CD14-positive monocyte (primary cell): ENCODE data around the gene PAPPA. TPM values are rescaled to one million over a fixed set of nuclear protein-coding genes. Genes with fewer than 3 reads are reported as not detected.

Experiments
- DNase-seq, 3 donors: peaks; one replicate each; pipeline ENCODE4 v3.0.0-alpha.2; 2011 to 2022
- H2AFZ ChIP-seq: 2 replicates; pipeline ENCODE4 v1.6.0; 2012; ENCODE audit warnings: mild to moderate bottlenecking, low read depth, low read length, inconsistent platforms; ENCODE audit not compliant: insufficient read depth, poor library complexity, severe bottlenecking
- H3K27ac ChIP-seq, 2 donors: 1 replicate in 1 of 2; 2 replicates in 1 of 2; pipeline ENCODE4 v1.5.1; 2012 to 2013; ENCODE audit warnings: low read length in 2 of 2, control low read depth in 1 of 2, inconsistent platforms in 1 of 2, low read depth in 1 of 2, mild to moderate bottlenecking in 1 of 2
- H3K27me3 ChIP-seq, 2 donors: one replicate each; pipeline versions ENCODE4 v1.6.0 to v1.6.1; 2011 to 2013; ENCODE audit warnings: low read length in 2 of 2; ENCODE audit not compliant: control insufficient read depth in 2 of 2, insufficient read depth in 2 of 2
- H3K36me3 ChIP-seq, 2 donors: replicated peaks in 1 of 2; 1 replicate in 1 of 2; 2 replicates in 1 of 2; pipeline versions ENCODE4 v1.5.1 to v1.6.1; 2012 to 2013; ENCODE audit warnings: low read length in 2 of 2, control low read depth in 1 of 2, inconsistent platforms in 1 of 2, mild to moderate bottlenecking in 1 of 2; ENCODE audit not compliant: insufficient read depth in 2 of 2, control insufficient read depth in 1 of 2
- H3K4me1 ChIP-seq, 2 donors: 1 replicate in 1 of 2; 2 replicates in 1 of 2; pipeline versions ENCODE4 v1.5.1 to v1.6.1; 2012 to 2013; ENCODE audit warnings: low read length in 2 of 2, control low read depth in 1 of 2, inconsistent platforms in 1 of 2, mild to moderate bottlenecking in 1 of 2, moderate library complexity in 1 of 2; ENCODE audit not compliant: insufficient read depth in 2 of 2, control insufficient read depth in 1 of 2
- H3K4me2 ChIP-seq: replicated peaks from 2 replicates; pipeline ENCODE3; 2012; ENCODE audit warnings: low read length, moderate library complexity, mild to moderate bottlenecking; ENCODE audit not compliant: poor library complexity, severe bottlenecking; ENCODE audit errors: extremely low read depth
- H3K4me3 ChIP-seq, 3 experiments: fragments of 200-600 bp in 1 of 3; sonication (generic) in 1 of 3; replicated peaks in 1 of 3; 1 replicate in 2 of 3; 2 replicates in 1 of 3; pipeline ENCODE4 v1.5.1; 2011 to 2013; ENCODE audit warnings: low read length in 3 of 3, mild to moderate bottlenecking in 3 of 3, control low read depth in 2 of 3, low read depth in 2 of 3, inconsistent platforms in 1 of 3, moderate library complexity in 1 of 3
- H3K79me2 ChIP-seq: 2 replicates; pipeline ENCODE4 v1.6.0; 2012; ENCODE audit warnings: mild to moderate bottlenecking, control low read depth, inconsistent platforms, low read length, moderate library complexity; ENCODE audit not compliant: insufficient read depth
- H3K9ac ChIP-seq: 2 replicates; pipeline ENCODE4 v1.6.0; 2017; ENCODE audit warnings: low read length, mild to moderate bottlenecking; ENCODE audit not compliant: insufficient read depth, poor library complexity, severe bottlenecking
- H3K9me3 ChIP-seq, 2 donors: replicated peaks in 1 of 2; 1 replicate in 1 of 2; 2 replicates in 1 of 2; pipeline versions ENCODE4 v1.5.1 to v1.6.1; 2012 to 2013; ENCODE audit warnings: low read length in 2 of 2, control low read depth in 1 of 2; ENCODE audit not compliant: control insufficient read depth in 1 of 2, insufficient read depth in 1 of 2
- H4K20me1 ChIP-seq: 2 replicates; pipeline ENCODE4 v1.6.0; 2012; ENCODE audit warnings: mild to moderate bottlenecking, low read length, control low read depth, moderate library complexity; ENCODE audit not compliant: insufficient read depth
- H3K27ac Mint-ChIP-seq, 7 donors: one replicate each; pipeline ENCODE4 v1.8.0; 2020; ENCODE audit warnings: mild to moderate bottlenecking in 7 of 7, mixed read lengths in 7 of 7, moderate library complexity in 6 of 7, inconsistent platforms in 2 of 7
- H3K27me3 Mint-ChIP-seq, 3 donors: one replicate each; pipeline ENCODE4 v1.8.0; 2021 to 2022; ENCODE audit warnings: low read depth in 3 of 3, mild to moderate bottlenecking in 3 of 3, mixed read lengths in 3 of 3, moderate library complexity in 3 of 3, inconsistent platforms in 1 of 3
- H3K36me3 Mint-ChIP-seq, 2 donors: one replicate each; pipeline ENCODE4 v1.8.0; 2020; ENCODE audit warnings: mixed read lengths in 2 of 2, inconsistent platforms in 1 of 2, mild to moderate bottlenecking in 1 of 2
- H3K4me1 Mint-ChIP-seq: one replicate; pipeline ENCODE4 v1.8.0; 2020; ENCODE audit warnings: mild to moderate bottlenecking, mixed read lengths
- H3K4me3 Mint-ChIP-seq, 2 donors: one replicate each; pipeline ENCODE4 v1.8.0; 2020; ENCODE audit warnings: mild to moderate bottlenecking in 2 of 2, mixed read lengths in 2 of 2, moderate library complexity in 1 of 2
- H3K9me3 Mint-ChIP-seq, 7 donors: one replicate each; pipeline ENCODE4 v1.8.0; 2020 to 2022; ENCODE audit warnings: mixed read lengths in 7 of 7, mild to moderate bottlenecking in 6 of 7, moderate library complexity in 6 of 7, inconsistent platforms in 2 of 7
- WGBS: methylation state at CpG from one replicate; pipeline ENCODE4 v1.1.5; 2013; ENCODE audit warnings: missing lambda C conversion rate; ENCODE audit not compliant: insufficient coverage; 5-methylcytosine and 5-hydroxymethylcytosine counted together
- intact Hi-C, 2 donors: fragments of 100-400 bp; cut with micrococcal nuclease; formaldehyde crosslinking; loops; one replicate each; pipeline versions ENCODE4 v1.15.0 to v1.15.1; 2023
- polyA plus RNA-seq, 3 donors: library from polyadenylated mRNA; depleted of rRNA in 1 of 3; unstranded in 2 of 3; stranded (reverse) in 1 of 3; fragments of 300-500 nt in 2 of 3; fragments of >200 nt in 1 of 3; fragmentation: Illumina TruSeq in 2 of 3; gene quantifications; 1 replicate in 2 of 3; 2 replicates in 1 of 3; pipeline ENCODE4 v1.2.3, GENCODE V29; 2012 to 2021
- TF ChIP-seq, protein P1 (sequence below): fragments of 200-600 bp; IDR thresholded peaks from one replicate; pipeline ENCODE4 v1.8.0; 2022; ENCODE audit warnings: antibody characterized with exemption, mild to moderate bottlenecking

Gene PAPPA
- polyA plus RNA-seq, 3 donors: not detected

DNA sequence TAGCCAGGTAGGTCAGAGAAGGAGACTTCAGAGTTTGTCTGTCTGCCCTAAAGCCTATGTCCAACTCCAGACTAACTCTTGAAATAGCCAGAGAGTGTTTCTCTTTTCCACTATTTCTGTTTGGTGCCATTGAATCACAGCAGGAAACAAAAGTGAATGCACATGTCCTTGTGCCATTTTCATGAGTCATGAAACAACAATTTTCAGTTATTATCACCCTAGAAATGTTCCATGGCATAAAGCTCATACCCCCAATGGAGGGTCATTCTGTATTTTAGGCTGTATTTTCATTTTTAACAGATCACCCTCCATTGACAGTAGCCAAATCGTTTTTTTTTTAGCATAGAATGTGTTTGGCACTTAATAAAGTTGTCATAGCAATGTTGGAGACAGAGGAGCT, 124.7 kb downstream of the PAPPA start:
- WGBS: no CpG with 5 or more reads among the region's 1 CpG
- Mint-ChIP-seq H3K27me3 (peaks cover 0 to 5% (median 1%) of the 10 kb centered on the region in 3 donors), H3K4me3 (no peak overlapping the region), H3K36me3 (no peaks in the 10 kb centered on the region), H3K4me1 (no peaks in the 10 kb centered on the region), H3K9me3 (peaks cover 0 to 4% (median 1%) of the 10 kb centered on the region in 7 donors), H3K27ac (no peak overlapping the region)
- Histone ChIP-seq H3K9ac (no peak overlapping the region), H3K4me2 (no peak overlapping the region), H3K27me3 (no peaks in the 10 kb centered on the region), H4K20me1 (no peaks in the 10 kb centered on the region), H3K36me3 (no peaks in the 10 kb centered on the region), H3K79me2 (no peaks in the 10 kb centered on the region), H3K9me3 (no peaks in the 10 kb centered on the region), H3K27ac (no peak overlapping the region), H2AFZ (no peak overlapping the region), H3K4me3 (no peak overlapping the region), H3K4me1 (no peaks in the 10 kb centered on the region)
- DNase-seq: no peak
- intact Hi-C loops: no loop called here
- TF ChIP-seq, protein P1, sequence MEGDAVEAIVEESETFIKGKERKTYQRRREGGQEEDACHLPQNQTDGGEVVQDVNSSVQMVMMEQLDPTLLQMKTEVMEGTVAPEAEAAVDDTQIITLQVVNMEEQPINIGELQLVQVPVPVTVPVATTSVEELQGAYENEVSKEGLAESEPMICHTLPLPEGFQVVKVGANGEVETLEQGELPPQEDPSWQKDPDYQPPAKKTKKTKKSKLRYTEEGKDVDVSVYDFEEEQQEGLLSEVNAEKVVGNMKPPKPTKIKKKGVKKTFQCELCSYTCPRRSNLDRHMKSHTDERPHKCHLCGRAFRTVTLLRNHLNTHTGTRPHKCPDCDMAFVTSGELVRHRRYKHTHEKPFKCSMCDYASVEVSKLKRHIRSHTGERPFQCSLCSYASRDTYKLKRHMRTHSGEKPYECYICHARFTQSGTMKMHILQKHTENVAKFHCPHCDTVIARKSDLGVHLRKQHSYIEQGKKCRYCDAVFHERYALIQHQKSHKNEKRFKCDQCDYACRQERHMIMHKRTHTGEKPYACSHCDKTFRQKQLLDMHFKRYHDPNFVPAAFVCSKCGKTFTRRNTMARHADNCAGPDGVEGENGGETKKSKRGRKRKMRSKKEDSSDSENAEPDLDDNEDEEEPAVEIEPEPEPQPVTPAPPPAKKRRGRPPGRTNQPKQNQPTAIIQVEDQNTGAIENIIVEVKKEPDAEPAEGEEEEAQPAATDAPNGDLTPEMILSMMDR: no peak

DNA sequence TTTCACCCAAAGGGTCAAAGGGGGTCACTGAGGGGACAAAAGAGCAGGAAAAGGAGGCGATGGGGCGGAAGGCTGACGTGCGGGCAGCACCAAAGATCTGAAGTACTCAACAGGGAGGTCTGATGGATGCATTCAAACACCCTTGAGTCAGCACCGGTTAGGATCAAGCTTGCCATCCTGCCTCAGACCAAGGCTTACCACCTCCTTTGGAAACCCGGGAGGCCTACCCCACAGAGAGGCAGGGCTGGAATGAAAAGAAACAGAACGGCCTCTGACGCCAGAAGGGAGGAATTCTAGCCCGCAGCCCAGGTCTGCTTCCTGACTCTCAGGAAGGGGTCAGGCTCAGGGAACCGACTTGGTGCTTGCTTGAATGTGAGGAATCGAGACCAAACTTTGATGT, 125.6 kb downstream of the PAPPA start:
- no peak overlapping the region for H2AFZ ChIP-seq
- no peaks in the 10 kb centered on the region for H3K9me3 ChIP-seq
- no peaks in the 10 kb centered on the region for H3K36me3 ChIP-seq
- intact Hi-C loops: no loop called here
- H3K27ac ChIP-seq: no peak overlapping the region
- H3K9ac ChIP-seq: no peak overlapping the region
- H3K79me2 ChIP-seq: no peaks in the 10 kb centered on the region
- no peaks in the 10 kb centered on the region for H3K4me1 ChIP-seq
- Mint-ChIP-seq H3K27me3 (peaks cover 0 to 5% (median 1%) of the 10 kb centered on the region in 3 donors), H3K27ac (no peak overlapping the region), H3K4me1 (no peaks in the 10 kb centered on the region), H3K4me3 (no peak overlapping the region), H3K9me3 (peaks cover 0 to 4% (median 1%) of the 10 kb centered on the region in 7 donors), H3K36me3 (no peaks in the 10 kb centered on the region)
- DNase-seq: no peak
- WGBS: 49% methylated on average over 11 of the region's 11 CpGs
- H3K4me2 ChIP-seq: no peak overlapping the region
- H4K20me1 ChIP-seq: no peaks in the 10 kb centered on the region
- no peaks in the 10 kb centered on the region for H3K27me3 ChIP-seq
- H3K4me3 ChIP-seq: no peak overlapping the region
- TF ChIP-seq, protein P1: no peak
